Keratinocyte (primary cell): ENCODE measurements around the gene HDAC8. TPM values are rescaled to one million over a fixed set of nuclear protein-coding genes. Genes with fewer than 3 reads are reported as not detected.

ENCODE experiments used
- DNase-seq: peaks from one replicate; pipeline ENCODE4 v3.0.0-alpha.2; 2011; ENCODE audit warnings: low read depth, missing footprints, low spot score
- FAIRE-seq: peaks from 2 replicates; lab custom pipeline; 2011; peaks lifted over from hg19 to GRCh38; lab: Jason Lieb, UNC
- H2AFZ ChIP-seq: 2 replicates; pipeline ENCODE4 v1.6.0; 2012; ENCODE audit warnings: low read length, control low read depth, inconsistent platforms; ENCODE audit not compliant: control insufficient read depth
- H3K27ac ChIP-seq: 2 replicates; pipeline ENCODE4 v1.5.1; 2011; ENCODE audit warnings: low read length; ENCODE audit not compliant: control insufficient read depth, insufficient read depth
- H3K27me3 ChIP-seq: 3 replicates; pipeline ENCODE4 v1.6.0; 2011; ENCODE audit warnings: low read length; ENCODE audit not compliant: control insufficient read depth, insufficient read depth; ENCODE audit errors: extremely low read depth
- H3K36me3 ChIP-seq, 2 experiments: 2 replicates in 1 of 2; 3 replicates in 1 of 2; pipeline ENCODE4 v1.5.1; 2011; ENCODE audit warnings: low read length in 2 of 2, mild to moderate bottlenecking in 1 of 2; ENCODE audit not compliant: control insufficient read depth in 2 of 2, insufficient read depth in 2 of 2; ENCODE audit errors: extremely low read depth in 1 of 2
- H3K4me1 ChIP-seq: 3 replicates; pipeline ENCODE4 v1.5.1; 2011; ENCODE audit warnings: low read length; ENCODE audit not compliant: control insufficient read depth, insufficient read depth; ENCODE audit errors: extremely low read depth
- H3K4me2 ChIP-seq: 3 replicates; pipeline ENCODE4 v1.6.0; 2011; ENCODE audit warnings: low read depth, low read length; ENCODE audit not compliant: control insufficient read depth, insufficient read depth; ENCODE audit errors: extremely low read depth
- H3K4me3 ChIP-seq, 3 experiments: fragments of 200-600 bp in 1 of 3; sonication (generic) in 1 of 3; 2 replicates in 2 of 3; 3 replicates in 1 of 3; pipeline ENCODE4 v1.5.1; 2011 to 2016; ENCODE audit warnings: low read length in 3 of 3, mild to moderate bottlenecking in 3 of 3, control low read depth in 2 of 3, inconsistent platforms in 1 of 3, low read depth in 1 of 3, mixed read lengths in 1 of 3, mixed run types in 1 of 3, moderate library complexity in 1 of 3; ENCODE audit not compliant: control insufficient read depth in 2 of 3, insufficient read depth in 2 of 3; ENCODE audit errors: extremely low read depth in 1 of 3
- H3K79me2 ChIP-seq: 2 replicates; pipeline ENCODE4 v1.6.0; 2012; ENCODE audit warnings: low read length; ENCODE audit not compliant: control insufficient read depth, insufficient read depth
- H3K9ac ChIP-seq: 3 replicates; pipeline ENCODE4 v1.6.0; 2011; ENCODE audit warnings: low read length; ENCODE audit not compliant: control insufficient read depth, insufficient read depth; ENCODE audit errors: extremely low read depth
- H3K9me1 ChIP-seq: 3 replicates; pipeline ENCODE4 v1.6.0; 2011; ENCODE audit warnings: low read length; ENCODE audit not compliant: control insufficient read depth, insufficient read depth; ENCODE audit errors: extremely low read depth
- H3K9me3 ChIP-seq: 2 replicates; pipeline ENCODE4 v1.5.1; 2012; ENCODE audit warnings: low read depth, low read length; ENCODE audit not compliant: control insufficient read depth
- H4K20me1 ChIP-seq: 3 replicates; pipeline ENCODE4 v1.6.0; 2011; ENCODE audit warnings: low read length; ENCODE audit not compliant: control insufficient read depth, insufficient read depth; ENCODE audit errors: extremely low read depth
- CTCF ChIP-seq, 3 experiments: IDR thresholded peaks in 1 of 3; conservative IDR thresholded peaks in 1 of 3; optimal IDR thresholded peaks in 1 of 3; 2 replicates in 2 of 3; 3 replicates in 1 of 3; pipeline versions ENCODE3 to v1.5.1; 2011; ENCODE audit warnings: low read length in 3 of 3, mild to moderate bottlenecking in 3 of 3, moderate library complexity in 2 of 3, control low read depth in 1 of 3, inconsistent platforms in 1 of 3; ENCODE audit not compliant: insufficient read depth in 2 of 3; ENCODE audit errors: extremely low read depth in 1 of 3
- EZH2 ChIP-seq: IDR thresholded peaks from one replicate; pipeline ENCODE4 v1.6.1; 2012; ENCODE audit warnings: inconsistent platforms, mild to moderate bottlenecking, low read length, moderate library complexity
- dilution Hi-C: fragments of 300-500 bp; cut with MboI; formaldehyde crosslinking; loops from one replicate; pipeline ENCODE4 v1.7.0; 2020; ENCODE audit warnings: low sequenced_read_pairs; ENCODE audit not compliant: extremely low pct_ligation_motif_present
- polyA plus RNA-seq, 5 experiments: library from polyadenylated mRNA; depleted of rRNA in 3 of 5; stranded (reverse) in 3 of 5; stranded (forward) in 1 of 5; unstranded in 1 of 5; fragments of >200 nt; gene quantifications; 1 replicate in 1 of 5; 2 replicates in 3 of 5; 3 replicates in 1 of 5; pipeline versions ENCODE4 v1.2.1 to v1.2.3, GENCODE V29; 2011 to 2012; ENCODE audit warnings: missing spikeins in 2 of 5, low read depth in 1 of 5, low replicate concordance in 1 of 5

Gene HDAC8
- polyA plus RNA-seq, 1 donor (not counting 4 experiments of a cell fraction or from before 2014, with no cell fraction given): 27.3 TPM

- DNase-seq (no peak), FAIRE-seq (no peak)
- Histone ChIP-seq H3K9me1 (no peaks in the 10 kb centered on the region), H3K9me3 (no peaks in the 10 kb centered on the region), H3K4me1 (no peaks in the 10 kb centered on the region), H3K9ac (no peak overlapping the region), H3K79me2 (no peaks in the 10 kb centered on the region), H2AFZ (no peak overlapping the region), H4K20me1 (no peaks in the 10 kb centered on the region), H3K27me3 (no peaks in the 10 kb centered on the region), H3K27ac (no peak overlapping the region), H3K4me2 (no peak overlapping the region), H3K36me3 (no peaks in the 10 kb centered on the region), H3K4me3 (no peak overlapping the region)
- TF ChIP-seq CTCF (optimal IDR thresholded peaks at IDR 0.05 in 1 of 3, IDR thresholded peaks at IDR 0.05 in 1 of 3, conservative IDR thresholded peaks at IDR 0.05 in 1 of 3; ENCODE audit: extremely low read depth in 1 of 3, insufficient read depth in 2 of 3, low read length in 3 of 3) (no peak), EZH2 (no peak)
- dilution Hi-C loops: no loop called here
Measured at GRCh38 chrX:72467135-72467534, 105.5 kb downstream of the HDAC8 start.

GRCh38 chrX:72466493-72466892 lies 106.2 kb downstream of the HDAC8 start:
- H3K4me2 ChIP-seq: no peak overlapping the region
- H3K9ac ChIP-seq: no peak overlapping the region
- no peaks in the 10 kb centered on the region for H3K27me3 ChIP-seq
- H3K4me1 ChIP-seq: no peaks in the 10 kb centered on the region
- no peaks in the 10 kb centered on the region for H4K20me1 ChIP-seq
- no peaks in the 10 kb centered on the region for H3K79me2 ChIP-seq
- TF ChIP-seq EZH2: no peak
- TF ChIP-seq CTCF (optimal IDR thresholded peaks at IDR 0.05 in 1 of 3, IDR thresholded peaks at IDR 0.05 in 1 of 3, conservative IDR thresholded peaks at IDR 0.05 in 1 of 3; ENCODE audit: extremely low read depth in 1 of 3, insufficient read depth in 2 of 3, low read length in 3 of 3): no peak
- dilution Hi-C loops: no loop called here
- DNase-seq: no peak
- no peak overlapping the region for H3K4me3 ChIP-seq
- H3K27ac ChIP-seq: no peak overlapping the region
- H3K9me3 ChIP-seq: no peaks in the 10 kb centered on the region
- no peaks in the 10 kb centered on the region for H3K9me1 ChIP-seq
- H2AFZ ChIP-seq: no peak overlapping the region
- no peaks in the 10 kb centered on the region for H3K36me3 ChIP-seq
- no peak for FAIRE-seq
